K562 (cell line): ENCODE data around the gene GJA8.

Experiments used
- CEBPB ChIP-seq: fragments of 450-650 bp; IDR thresholded peaks from 2 replicates; pipeline ENCODE4 v1.6.1; 2016; ENCODE audit warnings: missing genetic modification characterization, missing compliant biosample characterization
- CTCF ChIP-seq, 3 experiments: IDR thresholded peaks in 2 of 3; conservative IDR thresholded peaks in 1 of 3; 2 replicates each; pipeline ENCODE4 v1.5.1; 2011 to 2012; ENCODE audit warnings: low read length in 3 of 3, mild to moderate bottlenecking in 3 of 3, control low read depth in 2 of 3, improper control_type of control experiment in 1 of 3, inconsistent platforms in 1 of 3, low read depth in 1 of 3, mixed read lengths in 1 of 3, moderate library complexity in 1 of 3; ENCODE audit not compliant: insufficient read depth in 2 of 3
- GABPB1 ChIP-seq: sonication (generic); formaldehyde crosslinking; IDR thresholded peaks from 2 replicates; pipeline ENCODE4 v1.8.0; 2022; ENCODE audit warnings: mild to moderate bottlenecking, missing genetic modification reagents
- IRF1 ChIP-seq: sonication (generic); formaldehyde crosslinking; IDR thresholded peaks from 2 replicates; pipeline ENCODE4 v1.8.0; 2022; ENCODE audit warnings: missing genetic modification reagents, mild to moderate bottlenecking, borderline replicate concordance
- MITF ChIP-seq: IDR thresholded peaks from 2 replicates; pipeline ENCODE4 v1.6.1; 2014; ENCODE audit warnings: antibody characterized with exemption
- MXI1 ChIP-seq: IDR thresholded peaks from 2 replicates; pipeline ENCODE4 v1.6.1; 2011; ENCODE audit warnings: low read depth, mild to moderate bottlenecking, improper control_type of control experiment, low read length
- NRF1 ChIP-seq, 2 experiments: fragments of 450-650 bp; IDR thresholded peaks in 1 of 2; conservative IDR thresholded peaks in 1 of 2; 2 replicates each; pipeline ENCODE4 v1.6.1; 2014; ENCODE audit warnings: mild to moderate bottlenecking in 2 of 2
- POLR2A ChIP-seq: fragments of 450-650 bp; conservative IDR thresholded peaks from 2 replicates; pipeline ENCODE4 v1.6.1; 2016
- ZNF140 ChIP-seq: fragments of 250-450 bp; sonication (Bioruptor Pico); IDR thresholded peaks from 2 replicates; pipeline ENCODE4 v1.8.0; 2021; ENCODE audit warnings: moderate library complexity, mild to moderate bottlenecking, inconsistent platforms
- ZNF311 ChIP-seq: fragments of 250-450 bp; sonication (Bioruptor Pico); IDR thresholded peaks from 2 replicates; pipeline ENCODE4 v1.4.0; 2020; ENCODE audit warnings: mild to moderate bottlenecking, moderate library complexity

GRCh38 chr1:147853391-147853790 is 49.2 kb upstream of the GJA8 start:
- TF ChIP-seq ZNF140 (no peak), NRF1 (conservative IDR thresholded peaks at IDR 0.05 in 1 of 2, IDR thresholded peaks at IDR 0.05 in 1 of 2) (no peak), IRF1 (CRISPR knock-in tag) (no peak), MXI1 (no peak), GABPB1 (CRISPR knock-in tag) (no peak), POLR2A (no peak), MITF (no peak), ZNF311 (no peak), CEBPB (tag) (no peak), CTCF (IDR thresholded peaks at IDR 0.05 in 2 of 3, conservative IDR thresholded peaks at IDR 0.05 in 1 of 3; ENCODE audit: insufficient read depth in 2 of 3, low read depth in 1 of 3, low read length in 3 of 3) (no peak)
